Fibroblast of skin of right biceps (primary cell): ENCODE results near the gene CERS5.
"Not testable (repeated sequence)": the region's sequence is repeated elsewhere in the genome, so short reads cannot be mapped to it uniquely, and the experiment has no call there.

Source experiments
- DNase-seq: peaks from one replicate; pipeline ENCODE4 v3.0.0-alpha.2; 2013

The CERS5 gene

GRCh38 chr12:50100561-50100960, 66.6 kb downstream of the CERS5 start:
- DNase-seq = no peak

- DNase-seq = no peak
These were observed 67.7 kb downstream of the CERS5 start for GRCh38 chr12:50099302-50100008.

- no peak for DNase-seq
These were observed 69.2 kb downstream of the CERS5 start for GRCh38 chr12:50097952-50098351.

- no peak for DNase-seq
These were observed 76.8 kb downstream of the CERS5 start for GRCh38 chr12:50090391-50090790.

GRCh38 chr12:50089730-50090129, 77.4 kb downstream of the CERS5 start:
- DNase-seq = no peak

- DNase-seq = peak; percentile 50
These were observed 78.4 kb downstream of the CERS5 start for GRCh38 chr12:50088577-50089335.

GRCh38 chr12:50087995-50088394, 79.2 kb downstream of the CERS5 start:
- DNase-seq = peak; percentile 68

- no peak for DNase-seq
These were observed 80.0 kb downstream of the CERS5 start for GRCh38 chr12:50087151-50087550.

- no peak for DNase-seq
These were observed 81.0 kb downstream of the CERS5 start for GRCh38 chr12:50086148-50086547.

GRCh38 chr12:50085615-50086072, 81.5 kb downstream of the CERS5 start:
- DNase-seq = no peak

- peak; percentile 94 for DNase-seq
These were observed 82.2 kb downstream of the CERS5 start, which contains the start of gene SMARCD1 for GRCh38 chr12:50084775-50085614. Gene SMARCD1 (plus strand): TSS chr12:50085342. CDS start chr12:50085370, 28 bp downstream.

- not testable (repeated sequence) for DNase-seq
These were observed 82.8 kb downstream of the CERS5 start for GRCh38 chr12:50084409-50084774.

GRCh38 chr12:50083301-50083700, 83.9 kb downstream of the CERS5 start:
- DNase-seq = no peak

GRCh38 chr12:50082644-50083043, 84.5 kb downstream of the CERS5 start:
- no peak for DNase-seq

GRCh38 chr12:50081096-50081808, 85.9 kb downstream of the CERS5 start:
- DNase-seq = no peak

- DNase-seq = no peak
These were observed 87.4 kb downstream of the CERS5 start for GRCh38 chr12:50079771-50080170.
